ENCODE measurements around the gene REG1A. TPM values are rescaled to one million over a fixed set of nuclear protein-coding genes. Genes with fewer than 3 reads are reported as not detected.

The REG1A gene
- total RNA-seq, 6 donors from 2014 or later, result 5.7 to 12.0 TPM; not detected in 4

- TF ChIP-seq CTCF (IDR thresholded peaks at IDR 0.05) (no peak), POLR2A (IDR thresholded peaks at IDR 0.05) (no peak), POLR2AphosphoS5 (IDR thresholded peaks at IDR 0.05) (no peak), EP300 (IDR thresholded peaks at IDR 0.05) (no peak)
- DNase-seq (no peak), ATAC-seq (ENCODE audit: low FRiP score in 2 of 2) (no peak)
- Histone ChIP-seq H3K36me3 (no peaks in the 10 kb centered on the region), H3K9me3 (no peaks in the 10 kb centered on the region), H3K4me3 (no peak overlapping the region), H3K27me3 (no peaks in the 10 kb centered on the region), H3K27ac (no peak overlapping the region), H3K4me1 (no peaks in the 10 kb centered on the region)
- WGBS, 2 donors, result 89 to 91% methylated on average over 6 of the region's 6 CpGs
Observed at GRCh38 chr2:79097843-79098242, 22.4 kb upstream of the REG1A start.

GRCh38 chr2:79099140-79099686 is 21.1 kb upstream of the REG1A start:
- ATAC-seq (ENCODE audit: low FRiP score in 2 of 2) (no peak), DNase-seq (no peak)
- TF ChIP-seq EP300 (IDR thresholded peaks at IDR 0.05) (no peak), POLR2AphosphoS5 (IDR thresholded peaks at IDR 0.05) (no peak), CTCF (IDR thresholded peaks at IDR 0.05) (no peak), POLR2A (IDR thresholded peaks at IDR 0.05) (no peak)
- 61% methylated on average over 6 to 7 of the region's 7 CpGs for WGBS, 2 donors
- no peaks in the 10 kb centered on the region for H3K27me3 ChIP-seq
- H3K4me1 ChIP-seq, result no peaks in the 10 kb centered on the region
- H3K36me3 ChIP-seq, result no peaks in the 10 kb centered on the region
- no peak overlapping the region for H3K27ac ChIP-seq
- H3K4me3 ChIP-seq, result no peak overlapping the region
- no peaks in the 10 kb centered on the region for H3K9me3 ChIP-seq

- Histone ChIP-seq H3K4me1 (no peaks in the 10 kb centered on the region), H3K9me3 (no peaks in the 10 kb centered on the region), H3K27ac (no peak overlapping the region), H3K4me3 (no peak overlapping the region), H3K36me3 (no peaks in the 10 kb centered on the region), H3K27me3 (no peaks in the 10 kb centered on the region)
- DNase-seq (no peak), ATAC-seq (ENCODE audit: low FRiP score in 2 of 2) (no peak)
- WGBS, 2 donors, result 80 to 83% methylated on average over 1 of the region's 1 CpG
- TF ChIP-seq EP300 (IDR thresholded peaks at IDR 0.05), result no peak
- no peak for TF ChIP-seq POLR2AphosphoS5 (IDR thresholded peaks at IDR 0.05)
Observed at GRCh38 chr2:79100285-79100684, 20.0 kb upstream of the REG1A start.

GRCh38 chr2:79101024-79101423 is 19.3 kb upstream of the REG1A start:
- no peak overlapping the region for H3K27ac ChIP-seq
- ATAC-seq (ENCODE audit: low FRiP score in 2 of 2), result no peak
- TF ChIP-seq EP300 (IDR thresholded peaks at IDR 0.05) (no peak), CTCF (IDR thresholded peaks at IDR 0.05) (no peak), POLR2A (IDR thresholded peaks at IDR 0.05) (no peak), POLR2AphosphoS5 (IDR thresholded peaks at IDR 0.05) (no peak)
- H3K27me3 ChIP-seq, result no peaks in the 10 kb centered on the region
- no peaks in the 10 kb centered on the region for H3K9me3 ChIP-seq
- DNase-seq, result no peak
- H3K4me1 ChIP-seq, result no peaks in the 10 kb centered on the region
- no peaks in the 10 kb centered on the region for H3K36me3 ChIP-seq
- WGBS, 2 donors, result 72 to 87% methylated on average over 2 of the region's 2 CpGs
- no peak overlapping the region for H3K4me3 ChIP-seq

- Histone ChIP-seq H3K27ac (no peak overlapping the region), H3K9me3 (no peaks in the 10 kb centered on the region), H3K4me3 (no peak overlapping the region), H3K4me1 (no peaks in the 10 kb centered on the region), H3K27me3 (no peaks in the 10 kb centered on the region), H3K36me3 (no peaks in the 10 kb centered on the region)
- DNase-seq, result no peak
- TF ChIP-seq CTCF (IDR thresholded peaks at IDR 0.05), result no peak
- TF ChIP-seq POLR2AphosphoS5 (IDR thresholded peaks at IDR 0.05), result no peak
- no peak for TF ChIP-seq POLR2A (IDR thresholded peaks at IDR 0.05)
- no peak for TF ChIP-seq EP300 (IDR thresholded peaks at IDR 0.05)
- 83 to 84% methylated on average over 2 of the region's 2 CpGs for WGBS, 2 donors
- no peak for ATAC-seq (ENCODE audit: low FRiP score in 2 of 2)
Observed at GRCh38 chr2:79103214-79103613, 17.1 kb upstream of the REG1A start.
